C1 segment of cervical spinal cord (tissue), 14 donors: ENCODE data around the gene S100A4.

Experiments used
- DNase-seq, 14 donors: peaks; one replicate each; lab custom pipeline; 2025; lab: John Stamatoyannopoulos, UW

The S100A4 gene

DNA sequence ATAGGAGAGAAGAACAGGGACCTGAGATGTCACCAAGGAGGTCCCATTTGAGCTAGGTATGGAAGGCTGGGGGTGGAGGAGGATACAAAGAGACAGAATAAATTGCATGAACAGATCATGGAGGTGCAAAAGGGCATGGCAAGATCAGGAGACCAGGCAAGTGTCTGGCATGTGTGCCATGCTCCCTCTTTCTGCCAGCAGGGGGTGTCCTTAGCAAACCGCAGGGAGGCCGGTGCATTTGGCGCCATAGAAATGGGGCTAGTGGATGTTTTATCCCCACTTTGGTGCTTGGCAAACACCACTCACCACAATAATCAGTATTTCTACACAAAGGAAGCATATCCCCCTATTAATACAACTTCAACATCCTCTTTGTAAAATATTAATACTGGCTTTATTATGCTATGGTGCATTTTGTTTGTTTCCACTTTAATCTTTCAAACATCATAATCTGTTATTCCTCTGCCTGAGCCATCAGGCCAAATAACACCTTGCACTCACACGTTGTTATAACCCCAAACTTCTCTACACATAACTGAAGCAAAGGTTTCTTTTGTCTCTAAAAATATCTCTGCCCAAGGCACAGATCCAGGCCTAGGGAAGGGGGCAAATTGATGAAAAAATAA, 35.8 kb downstream of the S100A4 start:
- peak in 2 of 14 donors; percentile 9 to 10 for DNase-seq

DNA sequence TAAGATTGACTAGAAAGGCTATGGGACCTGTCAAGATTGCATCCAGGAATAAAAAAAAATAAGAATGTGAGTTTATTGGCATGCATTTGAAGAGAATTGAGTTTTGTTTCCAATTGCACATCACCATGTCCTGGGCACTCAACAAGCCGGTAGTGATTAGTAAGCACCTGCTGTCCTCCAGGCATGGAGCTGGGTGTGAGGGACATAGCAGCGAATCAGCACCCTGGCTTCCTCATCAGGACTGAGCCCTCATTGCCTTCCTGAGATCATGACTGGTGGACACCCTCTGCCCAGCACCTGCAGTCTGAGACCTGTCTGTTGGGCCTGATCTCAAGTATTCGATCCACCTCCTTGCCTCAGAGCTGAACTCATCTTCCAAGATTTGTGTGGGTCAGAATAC, 36.6 kb downstream of the S100A4 start:
- no peak for DNase-seq

DNA sequence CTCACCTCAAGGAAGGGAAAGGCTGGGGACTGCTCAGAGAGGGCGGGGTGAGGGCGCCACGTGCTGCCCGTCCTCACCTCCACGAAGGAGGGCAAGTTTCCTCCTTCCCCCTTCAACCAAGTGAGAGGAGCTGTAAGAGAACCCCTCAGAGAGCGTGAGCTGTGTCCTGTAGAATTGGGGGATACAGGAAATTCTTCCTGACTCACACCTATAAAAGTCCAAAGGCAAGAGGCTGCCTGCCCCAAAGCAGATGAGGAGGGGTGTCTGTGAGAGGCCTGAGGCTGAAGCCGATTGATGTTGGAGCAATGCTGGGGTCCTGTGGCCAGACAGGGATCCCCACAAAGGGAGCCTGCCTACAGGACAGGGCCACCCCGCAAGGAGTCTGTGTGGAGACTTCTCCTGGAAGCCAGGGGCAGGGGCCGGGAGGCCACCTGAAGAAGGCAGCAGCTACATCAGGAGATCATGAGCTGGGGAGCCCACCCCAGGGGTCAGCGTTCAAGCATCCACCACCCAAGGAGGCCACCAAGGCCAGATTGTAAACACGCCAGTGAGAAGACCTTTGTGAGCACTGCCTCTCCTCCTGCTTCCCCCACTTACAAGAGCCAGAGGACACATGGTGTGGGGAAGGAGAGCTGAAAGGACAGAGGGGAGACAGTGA, 37.6 kb downstream of the S100A4 start:
- no peak for DNase-seq

DNA sequence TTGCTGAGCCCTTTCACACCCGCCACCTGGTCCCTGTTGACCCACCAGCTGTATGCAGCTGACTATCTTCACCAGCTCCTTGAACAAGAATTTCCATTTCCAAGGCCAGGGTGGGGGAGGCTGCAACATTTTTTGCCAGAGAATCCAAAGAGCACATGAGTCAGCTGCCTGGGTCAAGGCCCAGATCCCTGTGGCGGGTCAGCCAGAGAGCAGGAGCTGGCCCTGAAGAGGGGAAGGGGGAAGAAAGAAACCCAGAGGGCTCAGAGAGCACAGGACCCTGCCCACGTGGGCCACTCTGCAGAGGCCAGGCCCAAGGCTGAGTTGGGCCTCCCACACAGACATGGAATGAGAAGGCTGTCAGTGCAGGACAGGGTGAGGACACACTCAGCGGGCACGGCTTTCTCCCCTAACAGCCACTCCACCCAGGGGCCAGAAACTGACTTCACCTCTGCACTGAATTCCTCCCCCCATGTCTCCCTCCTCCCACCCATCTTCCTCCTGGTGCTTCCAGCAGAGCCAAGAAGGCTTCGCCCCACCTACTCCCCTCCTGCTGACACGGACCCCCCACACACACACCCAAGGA, 38.7 kb downstream of the S100A4 start:
- peak in 7 of 14 donors; percentile 10 to 78 (median 21) for DNase-seq

DNA sequence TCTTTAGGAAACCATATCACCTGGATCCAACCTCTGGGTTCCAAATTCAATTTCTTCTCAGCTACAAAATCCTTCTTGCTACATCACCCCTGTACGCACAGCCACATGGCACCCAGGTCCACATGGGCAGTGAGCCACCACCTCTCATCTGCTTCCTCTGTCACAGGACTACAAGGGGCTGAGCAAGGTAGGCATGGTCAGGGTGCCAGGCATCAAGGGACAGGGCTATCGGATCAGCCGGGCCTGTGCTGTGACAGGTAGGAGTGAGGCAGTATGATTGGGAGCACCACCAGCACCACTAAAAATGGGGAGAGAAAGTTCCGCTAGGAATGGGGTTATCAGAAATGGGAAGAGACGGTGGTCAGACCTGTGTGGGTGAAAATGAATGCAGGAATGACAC, 39.2 kb downstream of the S100A4 start:
- DNase-seq = no peak

DNA sequence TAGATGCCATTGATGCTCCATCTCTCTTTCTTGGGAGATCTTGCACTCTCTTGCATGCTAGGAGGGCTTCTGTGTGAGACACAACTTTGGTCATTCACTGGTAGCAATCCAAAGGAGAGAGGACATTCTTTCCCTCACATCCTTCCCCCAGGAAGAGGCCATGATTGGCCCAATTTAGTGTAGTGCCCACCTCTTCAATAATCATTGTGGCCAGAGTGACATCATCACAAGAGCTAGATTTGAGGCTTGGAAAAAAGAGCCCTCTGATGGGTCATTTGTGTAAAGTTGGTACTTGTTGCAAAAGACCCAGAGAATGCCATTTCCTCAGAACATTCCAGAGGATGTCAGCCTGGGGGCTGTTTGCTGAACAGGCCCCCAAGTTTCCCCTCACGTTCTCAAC, 40.0 kb downstream of the S100A4 start:
- DNase-seq = no peak

DNA sequence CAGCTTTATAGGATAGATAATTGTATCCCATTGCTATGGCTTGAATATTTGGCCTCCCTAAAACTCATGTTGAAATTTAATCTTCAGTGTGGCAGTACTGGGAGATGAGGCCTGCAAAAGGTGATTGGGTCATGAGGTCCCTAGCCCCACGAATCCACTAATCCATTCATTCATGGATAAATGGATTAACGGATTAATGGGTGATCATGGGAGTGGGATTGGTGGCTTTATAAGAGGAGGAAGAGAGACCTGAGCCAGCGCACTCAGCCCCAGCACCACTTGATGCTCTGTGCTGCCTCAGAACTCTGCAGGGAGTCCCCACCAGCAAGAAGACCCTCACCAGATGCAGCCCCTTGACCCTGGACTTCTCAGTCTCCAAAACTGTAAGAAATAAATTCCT, 41.8 kb downstream of the S100A4 start:
- DNase-seq = no peak

DNA sequence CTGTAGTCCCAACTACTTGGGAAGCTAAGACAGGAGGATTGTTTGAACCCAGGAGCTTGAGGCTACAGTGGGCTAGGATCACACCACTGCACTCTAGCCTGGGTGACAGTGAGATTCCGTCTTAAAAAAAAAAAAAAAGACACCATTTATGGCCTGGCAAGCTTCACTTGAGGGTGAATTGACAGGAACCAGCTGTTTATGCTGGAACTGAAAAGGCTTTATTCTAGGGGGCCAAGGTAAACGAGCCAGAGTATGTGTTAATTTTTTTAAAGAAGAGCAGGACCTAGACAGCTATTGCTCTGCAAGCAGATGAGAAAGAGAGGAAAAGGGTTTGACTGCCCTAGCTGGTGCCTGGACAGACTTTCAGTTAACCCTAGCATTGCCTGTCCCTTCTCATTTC, 46.9 kb downstream of the S100A4 start:
- no peak for DNase-seq

DNA sequence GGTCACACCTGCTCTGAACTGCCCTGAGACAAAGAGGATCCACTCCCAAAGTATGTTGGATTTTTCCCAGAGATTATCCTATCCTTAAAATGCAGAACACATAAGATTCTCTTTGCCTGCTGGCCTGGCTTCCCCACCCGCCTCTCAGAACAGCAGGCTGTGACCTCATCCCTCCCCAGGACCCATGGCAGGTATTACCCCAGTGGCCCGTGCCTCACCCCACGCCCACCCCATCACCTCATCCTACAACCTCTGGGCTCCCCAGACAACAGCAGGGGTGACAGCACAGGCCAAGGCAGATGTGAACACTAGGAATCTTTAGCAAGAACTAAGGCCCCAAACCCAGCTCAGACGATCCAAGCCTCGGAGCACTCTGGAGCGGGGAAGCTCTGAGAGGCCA, 50.1 kb downstream of the S100A4 start:
- DNase-seq = no peak

DNA sequence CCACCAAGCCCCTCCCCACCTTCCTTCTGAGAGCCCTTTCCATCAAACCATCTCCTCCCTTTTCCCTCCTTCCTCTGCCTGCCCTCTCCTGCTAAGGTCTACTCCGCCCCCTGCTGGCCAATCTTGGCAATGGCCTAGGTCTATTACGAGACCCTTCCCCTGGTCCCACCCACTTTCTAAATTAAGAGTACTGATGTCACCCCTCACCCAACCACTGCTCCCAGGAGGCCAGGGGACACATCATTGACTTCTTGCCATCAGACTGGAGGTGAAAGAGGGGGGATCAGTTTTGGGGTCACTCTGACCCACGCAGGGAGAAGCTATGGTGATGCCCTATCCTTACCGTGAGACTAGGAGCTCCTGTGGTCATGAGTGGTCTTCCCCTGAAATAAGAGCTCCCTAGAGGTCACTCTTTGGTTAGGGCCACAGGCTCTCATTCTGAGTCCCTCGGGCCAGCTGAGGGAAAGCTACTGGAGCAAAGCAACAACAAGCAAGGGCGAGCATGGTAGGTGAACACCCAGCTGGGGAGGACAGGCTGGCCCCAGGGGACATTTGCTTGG, 50.5 kb downstream of the S100A4 start:
- peak in 8 of 14 donors; percentile 3 to 59 (median 34) for DNase-seq
